GM18861 (cell line): ENCODE measurements around the gene SRP68.

Source experiments
- ATAC-seq: cut with Tn5 transposase; IDR thresholded peaks from one replicate; pipeline ENCODE4 v1.9.1; 2021; ENCODE audit not compliant: unreplicated experiment

SRP68 gene

GRCh38 chr17:76019833-76020467 is 52.4 kb downstream of the SRP68 start:
- ATAC-seq, result no peak

- ATAC-seq, result no peak
Observed at GRCh38 chr17:76018801-76019200, 53.5 kb downstream of the SRP68 start.

DNA sequence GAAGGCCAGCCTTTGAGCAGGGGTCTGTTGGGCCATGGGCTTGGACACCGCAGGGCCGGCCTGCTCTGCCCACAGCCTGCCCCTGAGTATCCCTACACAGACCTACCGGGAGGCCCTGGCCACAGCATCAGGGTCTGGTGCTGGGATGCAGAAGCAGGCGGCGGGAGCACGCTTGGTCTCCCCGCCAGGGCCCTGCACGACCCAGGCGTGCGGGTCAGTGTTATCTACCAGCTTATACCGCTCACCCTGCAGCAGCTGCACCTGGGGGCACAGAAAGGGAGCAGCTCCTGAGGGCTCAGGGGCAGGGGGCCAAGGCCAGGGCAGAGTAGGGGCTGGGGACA is 54.0 kb downstream of the SRP68 start:
- ATAC-seq, result no peak

- ATAC-seq, result no peak
Observed at GRCh38 chr17:76017481-76018339, 54.6 kb downstream of the SRP68 start.

DNA sequence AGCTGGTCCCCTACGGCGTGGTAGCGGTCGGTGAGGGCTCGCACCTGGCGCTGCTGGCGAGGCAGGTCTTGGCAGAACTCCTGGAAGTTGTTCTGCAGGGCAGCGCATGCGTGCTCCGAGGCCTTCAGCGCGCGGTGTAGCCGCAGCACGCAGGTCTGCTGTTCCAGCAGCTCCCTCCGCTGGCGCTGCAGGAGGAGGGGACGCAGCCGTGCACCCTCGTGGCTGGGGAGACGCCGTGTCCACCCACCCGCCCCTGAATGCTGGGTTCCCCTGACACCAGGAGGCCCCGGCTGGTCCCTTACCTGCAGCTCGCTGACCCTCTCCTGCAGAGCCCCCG is 57.4 kb downstream of the SRP68 start:
- ATAC-seq, result no peak

GRCh38 chr17:76014100-76014924 is 58.0 kb downstream of the SRP68 start:
- ATAC-seq, result no peak

DNA sequence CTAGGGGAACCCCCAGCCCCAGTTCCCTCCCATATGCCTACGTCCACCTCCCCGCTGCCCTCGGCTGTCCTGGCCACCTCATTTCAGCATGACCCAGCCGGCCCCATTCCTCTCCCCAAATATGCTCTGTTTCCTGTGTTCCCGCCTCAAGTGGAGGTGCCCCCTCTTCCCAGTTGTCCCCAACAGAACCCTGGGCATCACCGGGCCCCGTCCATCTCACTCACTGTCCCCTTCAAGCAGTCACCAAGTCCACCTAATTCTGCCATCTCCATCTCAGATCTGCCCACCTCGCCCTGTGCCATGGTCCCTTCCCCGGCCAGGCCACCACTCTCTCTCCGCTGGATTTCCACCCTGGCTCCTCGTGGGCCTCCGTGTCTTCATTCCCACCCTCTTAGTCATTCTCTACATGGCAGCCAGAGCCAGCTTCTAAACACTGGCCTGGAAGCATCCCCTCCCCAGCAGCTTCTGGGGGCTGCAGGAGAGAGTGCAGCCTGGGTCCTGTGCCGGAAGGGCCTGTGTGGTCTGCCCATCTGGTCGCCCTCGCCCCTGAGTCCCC is 58.9 kb downstream of the SRP68 start:
- ATAC-seq, result no peak

DNA sequence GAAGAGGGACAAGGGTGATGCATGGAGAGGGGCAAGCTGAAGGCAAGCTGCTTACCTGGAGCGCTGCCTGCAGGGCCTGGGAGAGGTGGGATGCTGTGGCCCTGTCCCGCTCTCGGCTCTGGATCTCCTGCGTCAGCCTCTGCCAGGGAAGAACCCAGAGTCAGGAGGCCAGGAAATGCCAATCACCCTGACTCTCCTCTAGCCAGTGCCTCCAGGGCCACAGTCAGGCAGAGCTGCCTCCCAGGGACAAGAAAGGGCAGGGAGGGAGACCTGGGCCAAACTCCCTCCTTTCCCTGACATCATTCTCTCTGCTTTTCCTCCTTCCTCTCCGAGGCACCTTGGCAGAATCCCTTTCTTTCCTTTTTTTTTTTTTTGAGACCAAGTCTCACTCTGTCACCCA is 60.4 kb downstream of the SRP68 start:
- ATAC-seq, result no peak

DNA sequence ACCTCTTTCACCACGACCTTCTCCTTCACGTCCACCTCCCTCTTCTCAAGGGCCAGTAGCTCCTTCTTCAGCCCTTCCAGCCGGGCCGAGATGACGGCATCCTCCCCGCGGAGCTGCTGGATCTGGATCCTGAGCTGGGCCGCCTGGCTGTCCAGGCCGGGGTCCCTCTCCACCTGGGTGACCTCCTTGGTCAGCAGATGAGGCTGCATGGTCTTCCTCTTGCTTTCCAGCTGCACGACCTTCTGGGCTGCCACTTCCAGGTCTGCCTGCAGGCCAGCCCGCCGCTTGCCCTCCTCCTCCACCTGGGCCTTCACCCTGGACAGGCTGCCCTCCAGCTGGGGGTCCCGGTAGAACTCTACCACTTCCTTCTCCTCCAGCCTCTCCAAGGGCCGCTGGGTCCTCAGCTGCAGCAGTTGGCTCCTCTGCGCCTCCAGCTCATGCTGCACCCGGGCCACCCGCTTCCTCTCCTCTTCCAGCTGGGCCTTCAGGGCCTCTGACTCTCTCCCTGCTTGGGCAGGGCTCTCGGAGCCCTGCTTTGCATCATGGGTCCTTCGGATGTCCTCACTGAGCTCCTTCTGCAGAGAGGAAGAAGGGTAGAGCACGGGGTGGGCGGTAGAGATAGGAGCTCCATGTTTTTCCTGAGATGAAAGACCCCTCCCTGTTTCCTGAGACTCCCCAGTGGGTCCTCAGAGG is 62.2 kb downstream of the SRP68 start:
- ATAC-seq, result no peak

DNA sequence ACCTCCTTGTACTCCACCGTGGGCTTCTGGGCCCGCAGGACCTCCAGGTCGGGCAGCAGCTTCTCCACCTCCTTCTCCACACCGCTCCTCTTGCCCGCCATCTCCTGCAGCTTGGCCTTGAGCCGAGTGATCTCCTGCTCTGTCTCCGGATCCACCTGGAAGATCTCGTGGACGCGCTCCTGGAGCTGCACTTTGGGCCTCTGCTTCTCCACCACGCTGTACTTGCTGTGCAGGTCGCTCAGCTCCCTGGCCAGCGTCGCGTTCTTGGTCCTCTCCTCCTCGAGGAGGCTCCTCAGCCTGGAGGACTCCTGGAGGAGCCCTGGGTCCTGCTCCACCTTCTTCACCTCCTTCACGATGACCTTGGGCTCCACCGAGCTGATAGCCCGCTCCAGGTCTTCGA is 62.9 kb downstream of the SRP68 start:
- no peak for ATAC-seq

- no peak for ATAC-seq
Observed at GRCh38 chr17:76008630-76009425, 63.5 kb downstream of the SRP68 start.

GRCh38 chr17:76008208-76008607 is 64.1 kb downstream of the SRP68 start:
- ATAC-seq, result no peak

- no peak for ATAC-seq
Observed at GRCh38 chr17:76007850-76008165, 64.5 kb downstream of the SRP68 start.

DNA sequence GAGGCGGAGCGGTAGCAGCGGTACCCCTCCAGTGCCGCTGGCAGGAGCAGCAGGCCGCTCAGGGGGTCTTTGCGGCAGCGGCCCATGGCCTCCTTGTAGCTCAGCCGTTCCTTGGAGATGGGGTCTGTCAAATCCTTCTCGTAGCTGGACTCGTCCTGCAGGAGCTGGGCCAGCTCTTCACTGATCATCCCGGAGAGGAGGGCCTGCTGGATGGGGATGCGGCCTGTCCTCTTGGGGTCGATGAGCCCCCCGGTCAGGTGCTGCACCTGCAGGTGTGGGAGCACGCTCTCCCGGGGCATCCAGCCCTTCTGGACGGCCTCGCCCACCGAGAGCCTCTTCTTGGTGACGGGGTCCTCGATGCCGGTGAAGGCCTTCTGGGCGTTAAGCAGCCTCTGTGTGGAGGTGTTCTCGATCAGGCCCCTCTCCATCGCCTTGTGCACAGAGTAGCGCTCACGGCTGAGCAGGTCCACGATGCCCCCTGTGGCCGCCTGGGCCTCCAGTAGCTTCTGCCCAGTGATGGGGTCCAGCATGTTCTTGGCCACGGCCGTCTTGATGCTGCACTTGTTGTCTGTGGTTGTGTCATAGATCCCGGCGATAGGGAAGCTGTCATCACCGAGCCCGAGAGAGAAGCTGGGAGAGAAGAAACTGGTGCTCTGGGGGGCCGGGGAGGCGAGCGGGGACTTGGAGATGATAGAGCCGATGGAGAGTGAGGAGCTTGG is 65.0 kb downstream of the SRP68 start:
- ATAC-seq, result no peak

DNA sequence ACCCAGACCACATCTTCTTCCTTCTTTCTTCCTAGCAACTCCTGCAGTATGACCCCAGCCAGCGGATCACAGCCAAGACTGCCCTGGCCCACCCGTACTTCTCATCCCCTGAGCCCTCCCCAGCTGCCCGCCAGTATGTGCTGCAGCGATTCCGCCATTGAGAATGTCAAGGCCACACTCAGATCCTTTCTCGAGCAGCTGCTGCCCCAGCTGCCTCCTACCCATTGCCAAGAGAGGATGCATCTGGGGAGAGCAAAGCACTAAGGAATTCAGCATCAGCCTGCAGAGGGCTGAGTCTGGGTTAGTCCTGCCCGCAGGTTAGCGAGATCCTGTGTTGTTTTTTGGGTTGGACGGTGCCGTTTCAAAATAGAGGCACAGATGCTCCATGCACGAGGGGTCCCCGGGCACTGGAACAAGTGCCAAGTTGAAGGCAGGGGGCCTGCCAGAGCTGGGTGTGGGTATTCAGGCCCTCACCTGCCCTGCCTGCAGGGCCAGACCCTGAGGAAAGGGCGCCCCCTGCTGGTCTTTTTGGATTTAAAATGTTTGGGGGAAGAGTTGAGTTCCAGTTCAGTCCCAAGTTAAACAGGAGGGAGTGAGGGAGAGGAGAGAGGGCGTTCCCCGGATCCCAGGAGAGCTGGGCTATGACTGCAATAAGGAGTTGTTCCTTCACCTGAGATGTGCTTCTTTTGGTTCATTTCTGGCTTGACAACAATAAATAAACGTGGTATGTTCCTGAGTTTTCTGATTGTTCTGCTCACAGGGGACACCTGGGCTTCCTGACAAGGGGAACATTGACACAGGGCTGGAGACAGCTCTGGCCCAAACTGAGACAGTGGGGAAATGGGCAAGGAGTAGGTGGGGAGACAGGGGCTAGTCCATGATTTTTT is 66.8 kb downstream of the SRP68 start:
- no peak for ATAC-seq

DNA sequence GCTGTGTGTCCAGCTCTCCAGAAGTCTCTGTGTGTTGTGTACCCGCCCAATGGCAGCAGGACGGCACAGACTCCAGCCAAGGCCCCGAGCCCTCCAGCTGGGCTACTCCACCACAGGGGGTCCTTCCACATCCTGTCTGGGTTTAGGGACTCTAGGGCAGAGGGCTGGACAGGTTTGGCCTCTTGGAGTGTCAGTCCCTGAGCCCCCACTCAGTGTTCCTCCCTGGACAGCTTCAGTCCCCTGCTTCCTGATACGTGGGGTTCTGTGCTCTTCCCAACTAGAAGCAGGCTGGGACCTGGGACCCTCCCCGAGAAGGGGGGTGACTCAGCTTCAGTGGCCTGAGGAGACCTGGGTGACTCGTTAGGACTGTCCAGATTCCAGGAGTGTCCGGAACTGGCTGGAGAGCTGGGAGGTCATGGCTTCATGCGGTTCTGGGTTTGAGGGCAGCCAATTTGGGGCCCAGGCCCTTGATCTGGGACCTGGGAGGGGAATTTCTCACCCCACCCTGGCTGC is 67.5 kb downstream of the SRP68 start:
- ATAC-seq, result no peak

GRCh38 chr17:76003915-76004314 is 68.4 kb downstream of the SRP68 start:
- ATAC-seq, result no peak

- ATAC-seq, result no peak
Observed at GRCh38 chr17:76002100-76002499, 70.2 kb downstream of the SRP68 start.
